ENCODE results near the gene CAMTA1.

Gene CAMTA1

DNA sequence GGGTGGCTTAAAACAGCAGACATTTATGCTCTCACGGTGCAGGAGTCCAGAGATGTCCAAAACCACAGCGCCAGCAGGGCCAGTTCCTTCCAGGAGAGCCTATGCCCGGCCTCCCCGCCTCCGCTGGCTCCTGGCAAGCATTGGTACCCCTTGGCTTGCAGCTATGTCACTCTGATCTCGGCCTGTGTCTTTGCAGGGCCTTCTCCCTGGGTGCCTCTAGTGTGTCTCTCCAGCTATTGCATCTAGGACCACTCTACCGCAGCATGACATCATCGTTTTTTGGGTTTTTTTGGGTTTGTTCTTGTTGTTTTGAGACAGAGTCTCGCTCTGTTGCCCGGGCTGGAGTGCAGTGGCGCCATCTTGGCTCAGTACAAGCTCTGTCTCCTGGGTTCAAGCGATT is 788.2 kb downstream of the CAMTA1 start:
- no peak for TF ChIP-seq JUND (IDR thresholded peaks at IDR 0.05; ENCODE audit: low read depth)
- in situ Hi-C loops (cut with HindIII; ENCODE audit: low pct_unique_long_range_greater_than_20kb, low sequenced_read_pairs) = no loop called here
- no peak for DNase-seq (ENCODE audit: low read depth in 1 of 2, low spot score in 1 of 2)

DNA sequence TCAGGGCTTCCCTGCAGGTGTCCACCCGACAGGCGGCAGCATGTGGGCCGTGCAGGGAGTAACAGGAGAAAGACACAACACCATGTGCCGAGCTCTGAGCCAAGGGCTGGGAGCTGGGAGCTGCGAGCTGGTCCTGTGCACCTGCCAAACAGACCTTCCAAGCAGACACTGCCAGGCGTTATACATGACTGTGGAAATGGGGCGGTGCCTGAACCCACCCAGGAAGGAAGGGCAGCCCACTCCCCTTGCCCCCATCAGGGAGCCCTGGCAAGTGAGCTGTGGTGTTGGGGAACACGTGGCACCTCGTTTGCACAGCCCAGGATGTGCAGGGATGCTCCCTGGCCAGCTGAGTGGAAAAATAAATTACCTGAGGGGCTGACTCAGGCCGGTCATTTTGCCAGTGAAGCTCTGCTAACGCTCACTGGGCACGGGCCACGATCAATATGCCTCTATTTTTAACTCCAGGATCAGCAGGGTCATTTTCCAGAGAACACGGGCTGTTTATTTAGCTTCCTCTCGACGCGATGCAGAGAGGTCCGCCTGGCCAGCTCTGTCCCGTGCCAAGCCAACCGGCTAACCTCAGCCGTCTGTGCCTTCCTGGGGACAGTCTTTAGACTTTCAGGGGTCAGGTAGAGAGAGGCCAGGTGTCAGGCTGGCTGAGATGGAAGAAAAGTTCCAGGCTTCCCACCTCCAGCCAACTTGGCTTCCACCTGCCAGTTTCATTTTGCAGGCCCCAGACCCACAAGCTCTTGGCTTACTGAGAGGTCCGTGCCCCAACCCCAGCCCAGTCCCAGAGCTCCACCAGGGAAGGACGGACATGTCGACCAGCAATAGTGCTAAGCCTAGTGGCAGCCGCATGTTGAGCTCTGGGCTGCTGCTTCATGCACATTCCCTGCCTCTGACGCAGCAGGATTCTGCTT is 789.1 kb downstream of the CAMTA1 start:
- TF ChIP-seq JUND (IDR thresholded peaks at IDR 0.05; ENCODE audit: low read depth) = no peak
- peak in 1 of 2 experiments; percentile 57 for DNase-seq (ENCODE audit: low read depth in 1 of 2, low spot score in 1 of 2)
- in situ Hi-C loops (cut with HindIII; ENCODE audit: low pct_unique_long_range_greater_than_20kb, low sequenced_read_pairs) = no loop called here

DNA sequence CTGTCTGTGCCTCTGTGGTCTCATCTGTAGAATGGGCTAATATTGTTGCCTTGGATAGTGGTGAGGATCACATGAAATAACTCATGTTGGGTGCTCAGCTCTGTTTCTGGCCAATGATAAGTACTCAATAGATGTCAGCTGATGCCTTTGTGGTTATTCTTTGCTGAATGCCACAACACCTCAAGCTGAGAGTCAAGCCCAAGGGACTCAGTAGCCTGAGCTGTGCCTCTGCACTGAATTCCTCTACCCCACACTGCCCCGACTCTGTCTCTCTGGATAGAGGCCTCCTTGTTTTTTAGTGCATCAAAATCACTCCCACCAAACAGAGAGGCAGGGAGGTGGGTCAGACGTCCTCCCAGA is 789.8 kb downstream of the CAMTA1 start:
- no peak for TF ChIP-seq JUND (IDR thresholded peaks at IDR 0.05; ENCODE audit: low read depth)
- no peak for DNase-seq (ENCODE audit: low read depth in 1 of 2, low spot score in 1 of 2)
- in situ Hi-C loops (cut with HindIII; ENCODE audit: low pct_unique_long_range_greater_than_20kb, low sequenced_read_pairs) = no loop called here

DNA sequence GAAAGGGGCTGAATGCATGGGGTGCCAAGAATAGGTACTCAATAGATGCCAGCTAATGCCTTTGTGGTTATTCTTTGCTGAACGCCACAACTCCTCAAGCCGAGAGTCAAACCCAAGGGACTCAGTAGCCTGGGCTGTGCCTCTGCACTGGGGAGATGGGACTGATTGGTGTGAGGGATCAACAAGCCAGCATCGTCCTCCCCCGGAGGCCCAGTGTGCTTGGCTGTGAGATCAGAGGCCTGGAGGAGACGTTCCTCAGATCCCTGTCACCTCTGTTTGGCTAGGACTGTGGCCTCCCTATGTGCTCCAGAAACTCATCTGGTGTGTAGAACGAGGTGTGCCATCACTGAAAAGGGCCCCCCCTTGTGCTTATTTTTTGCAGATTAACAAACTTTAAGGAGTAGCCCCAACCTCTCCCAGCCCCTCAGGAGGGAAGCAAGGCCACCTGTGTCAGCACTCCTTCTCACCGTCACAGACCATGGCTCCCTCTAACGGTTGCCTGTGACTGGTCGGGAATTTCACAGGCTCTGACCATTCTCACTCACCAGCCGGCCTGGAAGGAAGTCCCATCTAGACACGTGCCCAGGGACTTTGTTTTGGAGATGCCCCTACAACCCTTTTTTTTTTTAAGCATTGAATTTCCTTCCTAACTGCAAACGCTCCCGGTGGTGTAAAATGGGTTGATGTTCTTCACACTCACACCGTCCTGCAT is 791.8 kb downstream of the CAMTA1 start:
- DNase-seq (ENCODE audit: low read depth in 1 of 2, low spot score in 1 of 2) = peak in 1 of 2 experiments; percentile 42
- no peak for TF ChIP-seq JUND (IDR thresholded peaks at IDR 0.05; ENCODE audit: low read depth)
- in situ Hi-C loops (cut with HindIII; ENCODE audit: low pct_unique_long_range_greater_than_20kb, low sequenced_read_pairs) = no loop called here

DNA sequence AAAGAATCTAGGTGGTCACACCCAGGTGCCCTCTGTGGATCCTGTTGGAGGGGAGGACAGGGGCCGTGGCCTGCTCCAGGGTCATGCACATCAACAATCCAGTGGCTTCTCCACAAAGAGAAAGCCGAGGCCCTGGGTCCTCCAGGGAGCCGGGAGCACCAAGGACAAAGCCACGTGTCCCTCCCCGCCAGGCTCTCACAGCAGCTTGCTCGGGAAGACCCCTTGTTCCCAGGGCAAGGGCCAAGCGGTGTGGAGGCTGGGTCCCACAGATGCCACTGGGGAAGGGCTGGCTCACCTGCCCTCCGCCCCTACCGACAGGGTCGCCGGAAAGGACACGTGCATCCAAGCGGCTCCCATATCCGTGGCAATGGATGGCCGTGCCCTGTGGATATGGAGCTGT is 793.0 kb downstream of the CAMTA1 start:
- in situ Hi-C loops (cut with HindIII; ENCODE audit: low pct_unique_long_range_greater_than_20kb, low sequenced_read_pairs) = no loop called here
- no peak for DNase-seq (ENCODE audit: low read depth in 1 of 2, low spot score in 1 of 2)
- TF ChIP-seq JUND (IDR thresholded peaks at IDR 0.05; ENCODE audit: low read depth) = no peak

DNA sequence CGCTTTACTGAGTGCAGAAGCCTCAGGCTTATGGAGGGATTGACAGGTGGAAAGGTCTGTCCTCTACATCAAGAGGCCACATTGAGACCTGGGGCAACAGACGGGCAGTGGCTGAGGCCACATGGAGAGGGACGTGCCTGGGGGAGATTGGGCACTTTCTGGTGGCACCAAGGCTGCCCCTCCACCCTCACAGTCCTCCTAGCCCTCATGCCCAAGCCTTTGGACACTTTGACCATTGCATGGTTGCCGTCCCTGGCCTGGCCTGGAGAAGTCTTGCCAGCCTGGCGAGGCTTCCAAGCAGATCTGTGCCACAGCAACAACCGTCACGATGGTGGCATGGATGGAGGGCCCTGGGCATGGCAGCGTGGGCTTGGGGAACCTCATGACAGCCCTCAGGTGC is 793.8 kb downstream of the CAMTA1 start:
- no peak for DNase-seq (ENCODE audit: low read depth in 1 of 2, low spot score in 1 of 2)
- in situ Hi-C loops (cut with HindIII; ENCODE audit: low pct_unique_long_range_greater_than_20kb, low sequenced_read_pairs) = no loop called here
- TF ChIP-seq JUND (IDR thresholded peaks at IDR 0.05; ENCODE audit: low read depth) = no peak

DNA sequence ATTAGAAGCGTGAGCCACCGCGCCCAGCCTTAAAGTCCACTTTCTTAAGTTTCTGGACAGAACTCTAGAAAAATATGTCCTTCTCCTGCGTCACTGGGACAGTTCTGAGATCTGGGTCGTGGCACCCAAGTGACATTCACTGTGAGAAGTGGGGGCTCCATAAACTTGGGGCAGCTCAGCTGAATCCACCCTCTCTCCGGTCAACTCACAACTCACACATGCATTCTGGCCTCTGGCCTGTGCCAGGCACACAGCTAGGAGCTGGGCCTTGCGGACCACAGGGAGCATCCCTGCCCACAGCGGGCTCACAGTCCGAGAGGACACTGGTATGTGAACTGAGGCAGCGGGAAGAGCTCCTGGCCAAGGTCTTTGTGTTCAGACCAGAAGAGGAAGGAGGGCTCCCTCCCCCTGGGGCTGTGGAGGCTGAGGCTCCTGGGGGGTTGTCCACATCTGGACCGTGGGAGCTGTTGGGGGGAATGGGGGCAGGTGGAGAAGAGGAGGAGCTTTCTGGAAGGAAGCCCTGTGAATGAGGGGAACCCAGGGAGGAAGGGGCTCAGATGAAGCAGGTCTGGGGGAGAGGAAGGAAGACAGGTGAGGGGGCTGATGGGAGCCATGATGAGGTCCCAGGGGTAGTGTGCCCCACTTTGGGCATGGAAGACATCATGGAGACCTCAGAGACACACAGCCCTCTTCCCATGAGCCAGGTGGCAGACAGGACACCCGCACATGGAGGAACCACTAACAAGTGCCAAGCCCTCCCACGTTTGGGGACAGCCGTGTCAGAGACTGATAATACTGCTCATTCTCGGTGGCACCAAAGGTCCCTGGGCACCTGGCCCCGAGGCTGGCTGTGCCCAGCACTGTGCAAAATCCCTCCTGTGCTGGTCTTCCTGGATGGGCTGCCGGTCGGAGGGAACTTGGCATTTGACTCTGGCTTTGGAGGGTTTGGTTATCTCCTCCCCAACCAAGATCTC is 794.9 kb downstream of the CAMTA1 start:
- in situ Hi-C loops (cut with HindIII; ENCODE audit: low pct_unique_long_range_greater_than_20kb, low sequenced_read_pairs) = no loop called here

DNA sequence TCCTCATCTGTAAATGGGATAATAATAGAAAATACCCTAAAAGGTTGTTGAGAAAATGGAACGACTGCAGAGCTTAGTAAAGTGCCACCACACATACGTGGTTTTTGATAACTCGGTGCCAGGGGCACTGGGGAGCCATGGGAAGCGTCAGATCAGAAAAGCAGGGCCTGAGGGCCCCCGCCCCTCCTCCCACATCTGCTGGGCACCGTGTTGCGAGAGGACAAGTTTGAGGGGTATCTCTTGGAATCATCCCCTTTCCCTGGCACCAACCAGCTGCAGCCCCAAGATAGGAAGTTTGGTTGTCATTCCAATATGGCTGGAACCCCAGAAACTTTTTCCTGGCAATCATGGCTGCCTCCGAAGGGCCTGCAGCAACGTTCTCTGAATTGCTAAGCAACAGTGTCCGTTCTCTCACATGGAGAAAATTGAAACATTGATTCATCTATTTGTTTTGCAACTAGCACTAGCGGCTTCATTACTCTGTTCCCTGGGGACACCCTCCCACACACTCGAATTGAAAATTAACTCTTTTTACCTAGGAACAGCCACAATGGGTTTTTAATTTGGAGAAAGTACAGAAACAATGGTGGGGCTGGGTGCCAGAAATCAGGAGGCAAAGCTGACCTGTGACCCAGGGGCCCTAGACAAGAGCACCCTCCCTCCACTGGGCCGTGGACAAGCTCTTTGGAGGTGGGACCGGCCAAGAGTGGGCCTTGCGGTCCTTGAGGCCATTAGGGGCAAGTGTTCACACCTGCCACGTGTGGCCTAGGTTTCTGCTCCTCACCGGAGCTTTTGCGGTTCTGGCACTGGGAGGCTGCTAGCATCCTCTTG is 795.9 kb downstream of the CAMTA1 start:
- TF ChIP-seq JUND (IDR thresholded peaks at IDR 0.05; ENCODE audit: low read depth) = no peak
- no peak for DNase-seq (ENCODE audit: low read depth in 1 of 2, low spot score in 1 of 2)
- in situ Hi-C loops (cut with HindIII; ENCODE audit: low pct_unique_long_range_greater_than_20kb, low sequenced_read_pairs) = no loop called here

More for the DNA sequence above, 794.9 kb downstream of the CAMTA1 start:
- no peak for DNase-seq (ENCODE audit: low read depth in 1 of 2, low spot score in 1 of 2)
- TF ChIP-seq JUND (IDR thresholded peaks at IDR 0.05; ENCODE audit: low read depth) = no peak

DNA sequence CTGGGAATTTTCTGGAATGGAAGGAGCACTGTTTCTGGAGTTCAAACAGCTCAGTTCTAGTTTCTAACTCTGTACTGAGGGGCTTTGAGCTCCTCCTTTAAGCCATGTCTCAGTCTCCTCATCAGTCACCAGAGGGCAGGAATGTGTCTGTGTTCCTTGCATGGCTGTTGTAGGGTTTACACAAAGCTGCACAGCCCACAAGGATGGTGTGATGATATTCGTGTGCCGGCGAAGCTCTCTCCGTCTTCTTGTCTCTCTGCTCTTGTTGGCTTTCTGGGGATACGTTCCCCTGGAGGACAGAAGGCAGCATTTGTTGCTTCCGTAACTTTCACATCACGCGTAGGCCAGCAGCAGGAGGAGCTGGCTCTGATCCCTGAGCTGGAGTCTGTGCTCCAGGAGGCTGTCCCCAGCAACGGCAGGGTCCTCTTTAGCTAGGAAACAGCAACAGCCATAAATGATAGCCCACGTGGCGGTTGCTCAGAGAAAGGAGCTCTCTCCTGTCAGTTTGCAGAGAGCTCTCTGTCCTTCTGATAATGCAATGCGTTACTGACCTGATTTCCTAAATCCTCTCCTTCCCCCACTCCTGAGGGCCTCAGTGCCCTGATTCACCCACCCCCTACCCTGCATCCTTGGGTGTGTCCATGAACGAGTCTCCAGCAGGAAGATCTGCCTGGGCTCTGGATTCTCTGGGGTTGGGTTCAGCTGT is 796.7 kb downstream of the CAMTA1 start:
- no peak for TF ChIP-seq JUND (IDR thresholded peaks at IDR 0.05; ENCODE audit: low read depth)
- in situ Hi-C loops (cut with HindIII; ENCODE audit: low pct_unique_long_range_greater_than_20kb, low sequenced_read_pairs) = no loop called here
- DNase-seq (ENCODE audit: low read depth in 1 of 2, low spot score in 1 of 2) = no peak

DNA sequence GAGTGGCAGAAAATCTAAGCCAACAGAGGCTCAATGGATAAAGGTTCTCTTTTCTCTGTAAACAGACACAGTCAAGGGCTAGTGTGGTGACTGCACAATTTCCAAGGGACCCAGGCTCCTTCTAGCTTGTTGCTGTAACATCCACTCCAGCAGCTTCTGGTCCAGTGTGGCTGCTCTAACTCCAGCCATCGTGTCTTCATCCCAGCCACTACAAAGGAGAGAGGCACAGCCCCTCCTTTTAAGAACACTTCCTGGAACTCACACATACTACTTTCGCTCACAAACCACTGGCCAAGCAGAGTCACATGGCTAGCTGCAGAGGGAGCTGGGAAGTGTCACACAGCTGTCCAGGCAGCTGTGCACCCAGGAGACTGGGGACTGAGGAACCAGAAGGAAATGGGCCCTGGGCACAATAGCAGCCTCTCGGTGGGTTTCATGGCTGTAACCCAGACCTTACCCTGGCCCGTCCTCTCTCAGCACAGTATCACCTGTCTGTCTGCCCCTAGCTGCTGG is 797.3 kb downstream of the CAMTA1 start:
- TF ChIP-seq JUND (IDR thresholded peaks at IDR 0.05; ENCODE audit: low read depth) = no peak
- in situ Hi-C loops (cut with HindIII; ENCODE audit: low pct_unique_long_range_greater_than_20kb, low sequenced_read_pairs) = no loop called here
- DNase-seq (ENCODE audit: low read depth in 1 of 2, low spot score in 1 of 2) = no peak
